ENCODE data around the gene PRUNE2. TPM values are rescaled to one million over a fixed set of nuclear protein-coding genes. Genes with fewer than 3 reads are reported as not detected.

The PRUNE2 gene
- total and polyA plus RNA-seq, 2 of the 8 experiments (the other 6 are each of a cell fraction or from before 2014, with no cell fraction given), result 5.5 to 13.3 TPM

DNA sequence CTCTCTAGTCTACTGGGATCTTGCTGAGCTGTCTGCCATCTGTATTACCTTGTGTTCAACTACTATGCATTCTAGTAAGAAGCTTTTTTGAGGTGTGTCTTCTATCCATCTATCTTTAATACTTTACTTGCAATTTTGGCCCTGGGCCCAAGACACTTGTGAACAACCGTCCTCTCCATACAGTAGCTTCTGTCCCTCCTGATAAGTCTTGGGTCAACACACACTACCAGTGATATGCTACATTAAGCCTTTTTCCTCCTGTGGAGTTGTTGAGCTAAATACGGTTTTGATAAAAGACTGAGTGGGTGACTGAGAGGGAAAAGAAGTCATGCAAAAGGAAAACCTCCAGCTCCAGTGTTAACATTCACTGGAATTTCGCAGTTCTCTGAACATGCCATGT, 275.0 kb downstream of the PRUNE2 start:
- CTCF ChIA-PET (ENCODE audit: partially characterized antibody), result interaction anchor here (1.6 kb wide), 1 partner anchor 21 kb away, joined by 5 read pairs; no protein-coding TSS in a partner anchor
- no peaks in the 10 kb centered on the region for H3K27me3 ChIP-seq (replicated peaks in 1 of 4; ENCODE audit: control insufficient read depth in 3 of 4, extremely low read depth in 1 of 4, insufficient read depth in 3 of 4, low read length in 3 of 4)
- H3K4me2 ChIP-seq (ENCODE audit: insufficient read depth in 1 of 2, low read depth in 2 of 2, low read length in 2 of 2), result no peak overlapping the region
- TF ChIP-seq FOSL1 (IDR thresholded peaks at IDR 0.05; ENCODE audit: insufficient read depth, low read depth, low read length), result no peak

More for the DNA sequence above, 275.0 kb downstream of the PRUNE2 start:
- Histone ChIP-seq H3K23ac (ENCODE audit: insufficient read length) (no peak overlapping the region), H3K79me2 (ENCODE audit: control insufficient read depth in 1 of 2, insufficient read depth in 2 of 2, low read length in 2 of 2) (no peaks in the 10 kb centered on the region), H3K9ac (replicated peaks in 1 of 4; ENCODE audit: extremely low read depth in 1 of 4, low read depth in 3 of 4, low read length in 3 of 4) (no peak overlapping the region), H4K5ac (ENCODE audit: insufficient read length, low read depth, low read length) (no peak overlapping the region), H2BK120ac (replicated peaks; ENCODE audit: low read depth, low read length) (no peak overlapping the region), H3K27ac (ENCODE audit: low read depth, low read length) (no peak overlapping the region), H2BK5ac (ENCODE audit: low read depth, low read length) (no peak overlapping the region), H2AK5ac (ENCODE audit: low read depth, low read length) (no peak overlapping the region), H4K8ac (ENCODE audit: extremely low read depth, insufficient read depth, low read length) (no peak overlapping the region), H3K4me1 (replicated peaks in 1 of 4; ENCODE audit: control insufficient read depth in 3 of 4, insufficient read depth in 4 of 4, low read length in 3 of 4) (no peaks in the 10 kb centered on the region), H3K18ac (ENCODE audit: extremely low read depth, low read length) (no peak overlapping the region), H2AFZ (ENCODE audit: low read length) (no peak overlapping the region), H3K9me3 (ENCODE audit: insufficient read depth in 2 of 2, low read depth in 1 of 2, low read length in 1 of 2) (no peaks in the 10 kb centered on the region), H3K36me3 (ENCODE audit: control insufficient read depth in 2 of 4, insufficient read depth in 4 of 4, low read length in 3 of 4) (no peaks in the 10 kb centered on the region), H3K4ac (replicated peaks; ENCODE audit: insufficient read length, low read depth, low read length) (no peak overlapping the region), H2BK12ac (ENCODE audit: low read depth, low read length) (no peak overlapping the region), H3K4me3 (ENCODE audit: extremely low read depth in 1 of 4, insufficient read depth in 2 of 4, low read depth in 3 of 4, low read length in 4 of 4) (no peak overlapping the region), H4K20me1 (replicated peaks in 1 of 2; ENCODE audit: control insufficient read depth in 1 of 2, insufficient read depth in 2 of 2, low read length in 2 of 2) (no peaks in the 10 kb centered on the region), H3K14ac (ENCODE audit: insufficient read length) (no peak overlapping the region), H3K23me2 (ENCODE audit: low read depth, low read length) (no peaks in the 10 kb centered on the region), H3K56ac (replicated peaks; ENCODE audit: insufficient read length, low read depth, low read length) (no peak overlapping the region), H2BK20ac (ENCODE audit: low read length) (no peak overlapping the region), H4K91ac (replicated peaks; ENCODE audit: insufficient read length, low read length) (no peak overlapping the region), H3K79me1 (ENCODE audit: low read depth, low read length) (no peaks in the 10 kb centered on the region), H2BK15ac (ENCODE audit: low read length) (no peak overlapping the region)
- POLR2A ChIA-PET (ENCODE audit: partially characterized antibody), result no interaction called here
- WGBS, 2 experiments (ENCODE audit: extremely low coverage in 1 of 2, insufficient coverage in 1 of 2, insufficient read length in 1 of 2, insufficient replicate concordance in 2 of 2, low coverage in 1 of 2, low lambda C conversion rate in 2 of 2, missing lambda C conversion rate in 1 of 2), result 83% methylated on average over 3 of the region's 3 CpGs; no CpG with 5 or more reads in 1 of the 2 experiments
- FAIRE-seq (no peak), DNase-seq (ENCODE audit: low read depth in 1 of 2, low spot score in 2 of 2) (no peak)

Measured in H1 (cell line).